Non-pigmented ciliary epithelial cell (primary cell): ENCODE data around the gene RLIM.
"Not testable (repeated sequence)": the region's sequence is repeated elsewhere in the genome, so short reads cannot be mapped to it uniquely, and the experiment has no call there.

Experiments
- DNase-seq: peaks from one replicate; pipeline ENCODE4 v3.0.0-alpha.2; 2010; ENCODE audit warnings: low read depth

RLIM gene

DNA sequence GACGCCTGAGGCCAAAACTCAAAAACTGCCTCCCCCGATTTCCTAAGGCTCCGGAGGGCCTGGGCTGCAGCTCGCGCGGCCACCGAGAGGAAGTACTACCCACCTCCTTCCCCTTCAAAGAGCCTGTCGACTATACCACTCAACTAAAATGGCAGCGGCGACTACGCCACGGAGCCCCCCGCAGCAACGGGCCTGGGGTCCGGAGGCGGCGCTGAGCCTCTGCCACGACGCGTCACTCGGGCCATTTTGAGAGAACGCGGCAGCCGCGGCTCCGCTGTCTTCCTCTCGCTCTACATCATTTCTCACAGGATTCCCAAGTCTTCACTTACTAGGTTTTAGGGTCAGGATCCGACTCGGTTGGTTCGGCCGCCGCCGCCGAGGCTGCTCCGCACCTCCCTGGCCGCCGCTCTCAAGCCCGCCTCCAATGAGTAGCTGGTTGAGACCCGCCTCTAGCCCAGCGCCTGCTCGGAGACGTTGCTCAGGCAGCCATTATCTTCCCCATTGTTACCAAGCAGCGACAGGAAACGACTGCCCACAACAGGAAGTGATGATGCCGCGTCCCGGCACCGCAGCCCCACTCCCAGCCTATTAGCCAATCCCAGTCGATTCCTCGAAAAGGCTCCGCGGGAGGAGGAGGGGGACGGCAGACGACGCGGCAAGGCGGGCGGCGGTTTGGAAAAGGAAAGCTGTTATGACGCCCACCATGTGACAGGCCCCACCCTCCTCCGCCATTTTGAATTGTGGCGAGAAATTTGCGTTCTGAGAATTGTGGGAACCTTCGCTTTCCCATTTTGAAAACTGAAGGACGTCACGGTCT is at the start of gene RLIM:
Gene RLIM (minus strand): TSS at position 532 of the 817 bp plus-strand sequence. CDS start 18,647 bp downstream, outside the sequence.
- DNase-seq = peak; percentile 71

GRCh38 chrX:74656079-74656745 is 41.8 kb upstream of the RLIM start:
- no peak for DNase-seq

DNA sequence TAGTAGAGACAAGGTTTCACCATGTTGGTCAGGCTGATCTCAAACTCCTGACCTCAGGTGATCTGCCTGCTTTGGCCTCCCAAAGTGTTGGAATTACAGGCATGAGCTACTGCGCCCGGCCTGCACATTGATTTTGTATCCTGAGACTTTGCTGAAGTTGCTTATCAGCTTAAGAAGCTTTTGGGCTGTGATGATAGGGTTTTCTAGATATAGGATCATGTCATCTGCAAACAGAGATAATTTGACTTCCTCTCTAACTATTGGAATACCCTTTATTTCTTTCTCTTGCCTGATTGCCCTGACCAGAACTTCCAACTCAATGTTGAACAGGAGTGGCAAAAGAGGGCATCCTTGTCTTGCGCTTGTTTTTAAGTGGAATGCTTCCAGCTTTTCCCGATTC is 40.5 kb upstream of the RLIM start:
- not testable (repeated sequence) for DNase-seq

- no peak for DNase-seq
These were observed 22.4 kb upstream of the RLIM start for GRCh38 chrX:74636749-74637314.

- DNase-seq = peak; percentile 4
These were observed 893 bp downstream of the RLIM start for GRCh38 chrX:74613370-74614092.

GRCh38 chrX:74606799-74607198 is 7.6 kb downstream of the RLIM start:
- no peak for DNase-seq

DNA sequence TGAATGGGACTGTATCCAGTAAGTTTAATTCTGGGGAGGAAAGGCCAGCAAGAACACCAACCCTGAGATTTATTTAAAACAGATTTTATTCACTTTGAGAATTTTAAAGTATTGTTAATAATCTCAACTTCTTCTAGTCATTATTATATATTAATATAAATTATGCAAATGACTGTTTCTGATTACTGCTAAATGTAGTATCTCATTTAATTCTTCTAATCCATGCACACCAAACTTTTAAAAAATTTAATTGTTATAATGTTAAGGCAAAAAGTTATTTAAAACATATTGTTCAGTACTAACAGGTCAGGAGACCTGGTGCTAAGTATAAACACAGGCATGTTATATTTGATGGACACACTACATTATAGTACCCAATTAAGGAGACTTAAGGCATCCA is 8.1 kb downstream of the RLIM start:
- no peak for DNase-seq

- no peak for DNase-seq
These were observed 11.4 kb downstream of the RLIM start for GRCh38 chrX:74603040-74603439.

DNA sequence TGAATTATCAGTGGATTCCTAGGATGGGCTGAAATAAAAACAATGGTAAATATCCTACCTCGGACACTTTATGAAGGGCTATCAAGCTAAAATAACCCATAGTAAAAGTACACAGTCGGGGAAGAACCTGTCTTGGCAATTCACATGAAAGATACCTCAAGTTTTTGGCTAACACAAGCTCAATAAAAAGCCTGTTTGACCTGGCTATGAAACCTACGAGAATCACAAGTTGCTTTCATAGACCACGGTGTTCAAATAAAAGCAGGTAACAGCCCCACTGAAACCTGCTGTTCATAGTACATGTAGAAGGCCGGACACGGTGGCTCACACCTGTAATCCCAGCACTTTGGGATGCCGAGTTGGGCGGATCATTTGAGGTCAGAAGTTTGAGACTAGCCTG is 12.3 kb downstream of the RLIM start:
- no peak for DNase-seq

DNA sequence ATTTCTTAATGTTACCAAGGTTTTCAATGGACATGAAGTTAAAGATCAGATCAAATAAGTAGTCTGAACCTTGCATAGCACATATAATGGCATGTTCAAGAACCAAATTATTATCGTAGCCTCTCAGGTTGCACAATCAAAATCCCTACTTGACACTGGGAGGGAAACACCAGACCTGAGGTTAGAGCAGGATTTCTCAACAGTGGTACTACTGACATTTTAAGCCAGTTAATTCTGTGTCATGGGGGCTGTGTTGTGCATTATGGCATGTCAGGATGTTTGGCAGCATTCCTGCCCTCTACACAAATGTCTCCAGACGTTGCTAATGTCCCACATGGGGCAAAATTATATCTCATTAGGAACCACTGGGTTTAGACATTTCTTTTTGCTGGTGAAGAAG is 20.8 kb downstream of the RLIM start:
- DNase-seq = no peak

DNA sequence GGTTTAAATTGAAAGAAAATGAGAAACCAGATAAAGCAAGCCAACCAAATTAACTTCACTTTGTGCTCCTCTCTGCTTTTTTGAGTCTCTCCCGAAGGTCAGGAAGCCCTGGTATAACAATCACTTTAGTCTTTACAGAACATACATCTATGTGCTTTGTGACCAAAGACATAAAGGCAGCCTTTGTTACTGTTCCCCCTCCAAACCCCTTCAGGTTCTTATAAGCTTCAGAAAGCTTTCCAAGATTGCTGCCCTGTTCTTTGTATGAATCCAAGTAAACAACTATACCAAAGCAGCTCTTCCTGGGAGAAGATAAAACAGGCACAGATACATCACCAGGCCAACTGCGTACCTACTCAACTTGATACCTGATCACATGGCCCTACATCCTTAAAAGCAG is 28.7 kb downstream of the RLIM start:
- DNase-seq = no peak

- DNase-seq = no peak
These were observed 34.7 kb downstream of the RLIM start for GRCh38 chrX:74579597-74580198.

DNA sequence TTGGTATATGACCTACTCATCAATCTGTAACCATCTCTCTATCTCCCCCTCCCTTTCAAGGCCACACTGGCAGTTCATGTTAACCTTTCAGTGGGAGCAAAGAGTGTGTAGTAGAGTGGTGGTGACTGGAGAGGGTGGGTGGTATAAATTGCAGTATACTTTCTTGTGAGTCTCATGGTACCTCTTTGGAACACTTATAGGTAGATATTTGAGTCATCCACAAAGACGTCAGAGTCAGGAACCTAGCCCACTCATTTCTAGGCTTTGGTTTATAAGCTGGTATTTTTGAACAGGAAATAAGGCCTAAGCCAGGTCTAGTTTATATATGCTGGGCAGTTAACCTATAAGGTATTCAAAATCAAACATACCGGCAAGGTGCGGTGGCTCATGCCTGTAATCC is 36.3 kb downstream of the RLIM start:
- DNase-seq = no peak

- no peak for DNase-seq
These were observed 57.0 kb downstream of the RLIM start for GRCh38 chrX:74557378-74557777.

- no peak for DNase-seq
These were observed 62.5 kb downstream of the RLIM start for GRCh38 chrX:74551934-74552333.

GRCh38 chrX:74550295-74550802 is 64.1 kb downstream of the RLIM start:
- DNase-seq = no peak

GRCh38 chrX:74546984-74547383 is 67.4 kb downstream of the RLIM start:
- no peak for DNase-seq

GRCh38 chrX:74545880-74546523 is 68.4 kb downstream of the RLIM start:
- DNase-seq = no peak

- DNase-seq = no peak
These were observed 73.7 kb downstream of the RLIM start for GRCh38 chrX:74540635-74541249.

DNA sequence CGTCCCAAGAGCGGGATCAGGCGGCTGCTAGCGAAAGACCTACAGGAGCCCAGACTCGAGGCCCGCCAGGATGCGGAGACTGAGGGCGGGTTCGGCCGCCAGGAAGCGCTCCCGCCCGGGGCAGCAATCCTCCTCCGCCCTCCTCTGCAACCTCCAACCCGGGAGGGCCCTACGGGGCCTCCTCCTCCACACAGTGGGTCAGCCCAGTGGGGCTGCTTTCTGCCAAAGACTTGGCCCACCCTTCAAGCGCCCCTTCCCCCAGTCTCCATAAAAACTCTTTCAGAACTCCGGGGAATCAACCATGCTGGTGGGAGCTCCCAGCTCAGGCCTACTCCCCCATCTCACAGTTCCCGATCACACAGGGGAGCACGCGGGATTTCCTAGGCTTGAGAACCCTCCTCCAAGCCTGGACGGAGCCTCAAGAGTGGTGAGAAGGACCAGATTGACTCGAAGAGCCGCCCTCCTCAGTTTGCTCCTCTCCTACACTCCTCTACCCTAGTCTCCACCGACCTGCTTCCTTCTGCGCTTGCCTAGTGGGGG is 77.5 kb downstream of the RLIM start:
- no peak for DNase-seq
